NCI-H2171 (cell line): ENCODE results near the gene DNAJC11.
A peak's percentile ranks its signal among the peaks of the same experiment; 100 is the strongest.
"Not testable (repeated sequence)": the region's sequence is repeated elsewhere in the genome, so short reads cannot be mapped to it uniquely, and the experiment has no call there.

ENCODE experiments used
- DNase-seq: peaks from one replicate; lab custom pipeline; 2025; lab: John Stamatoyannopoulos, UW

Gene DNAJC11

DNA sequence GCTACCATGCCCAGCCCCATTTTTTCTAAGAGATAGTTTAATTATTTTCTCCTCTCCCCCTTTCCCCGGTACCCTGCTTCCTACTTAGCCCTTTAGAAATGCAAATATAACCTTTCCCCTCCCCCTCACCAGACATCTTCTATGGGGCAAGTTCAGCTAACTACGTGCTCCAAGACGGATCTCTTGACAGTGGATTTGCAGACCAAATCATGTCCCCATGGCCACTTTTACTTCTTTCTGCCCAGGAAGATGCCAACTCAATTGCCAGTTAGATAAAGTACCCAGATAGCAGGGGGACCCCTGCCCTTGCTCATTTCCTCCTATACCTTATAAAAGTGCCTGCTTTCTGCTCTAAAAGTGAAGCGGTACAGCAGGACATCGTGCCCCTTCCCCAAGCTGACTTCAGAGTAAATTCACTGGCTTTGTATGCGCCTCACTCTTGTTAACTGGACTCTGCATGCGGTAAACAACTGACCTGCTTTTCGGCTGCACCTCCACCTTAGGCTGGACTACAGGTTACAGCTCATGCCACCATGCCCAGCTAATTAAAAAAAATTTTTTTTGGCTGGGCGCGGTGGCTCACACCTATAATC lies 7.4 kb downstream of the DNAJC11 start:
- no peak for DNase-seq

DNA sequence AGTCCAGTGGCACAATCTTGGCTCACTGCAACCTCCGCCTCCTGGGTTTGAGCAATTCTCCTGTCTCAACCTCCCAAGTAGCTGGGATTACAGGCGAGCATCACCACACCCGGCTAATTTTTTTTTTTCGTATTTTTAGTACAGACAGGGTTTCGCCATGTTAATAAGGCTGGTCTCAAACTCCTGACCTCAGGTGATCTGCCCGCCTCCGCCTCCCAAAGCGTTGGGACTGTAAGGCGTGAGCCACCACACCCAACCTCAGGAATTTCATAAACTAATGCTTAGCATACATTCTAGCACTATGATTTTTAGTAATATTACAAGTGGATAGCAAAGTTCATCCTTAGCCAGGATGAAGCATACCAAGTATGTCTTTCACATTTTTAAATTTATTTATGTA lies 8.7 kb downstream of the DNAJC11 start:
- no peak for DNase-seq

- no peak for DNase-seq
Measured at GRCh38 chr1:6691507-6691906, 10.1 kb downstream of the DNAJC11 start.

GRCh38 chr1:6690186-6690585 lies 11.4 kb downstream of the DNAJC11 start:
- no peak for DNase-seq

DNA sequence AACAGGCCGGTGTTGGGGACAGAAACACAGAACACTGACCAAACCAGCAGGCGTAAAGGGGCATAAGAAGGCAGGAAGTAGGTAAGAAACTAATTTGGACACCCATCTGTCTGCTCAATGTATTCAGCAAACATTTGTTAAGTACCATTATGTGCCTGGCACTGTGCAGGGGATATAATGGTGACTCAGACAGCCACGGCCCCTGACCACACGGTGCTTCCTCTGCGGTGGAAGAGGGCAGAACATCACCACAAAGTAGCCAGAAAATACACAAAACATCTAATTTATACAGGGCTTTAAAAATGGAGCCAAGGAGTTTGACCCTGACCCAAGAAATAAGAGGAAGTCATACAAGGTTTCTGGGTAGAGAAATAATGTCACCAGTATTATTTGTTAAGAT lies 12.9 kb downstream of the DNAJC11 start:
- no peak for DNase-seq

GRCh38 chr1:6688001-6688400 lies 13.6 kb downstream of the DNAJC11 start:
- DNase-seq = no peak

GRCh38 chr1:6686294-6686693 lies 15.3 kb downstream of the DNAJC11 start:
- no peak for DNase-seq

DNA sequence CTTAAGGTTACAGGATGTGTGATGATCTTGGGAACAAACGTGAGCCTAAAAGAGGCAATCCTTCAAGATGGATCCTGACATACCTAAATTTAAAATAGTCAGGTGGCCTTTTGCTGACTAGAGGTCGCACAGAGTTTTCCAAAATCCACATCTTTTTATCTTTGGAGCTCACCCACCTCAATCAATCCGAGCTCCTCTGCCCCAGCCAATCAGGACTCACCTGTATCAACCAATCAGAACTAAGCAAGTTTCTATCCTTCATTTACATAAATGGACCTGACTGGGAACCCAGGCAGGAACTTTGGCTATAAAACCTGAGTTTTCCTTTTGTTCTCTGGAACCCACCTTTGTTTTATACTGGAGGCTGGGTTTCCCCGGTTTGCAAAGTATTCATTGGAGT lies 16.2 kb downstream of the DNAJC11 start:
- DNase-seq = no peak

GRCh38 chr1:6683434-6683833 lies 18.2 kb downstream of the DNAJC11 start:
- no peak for DNase-seq

DNA sequence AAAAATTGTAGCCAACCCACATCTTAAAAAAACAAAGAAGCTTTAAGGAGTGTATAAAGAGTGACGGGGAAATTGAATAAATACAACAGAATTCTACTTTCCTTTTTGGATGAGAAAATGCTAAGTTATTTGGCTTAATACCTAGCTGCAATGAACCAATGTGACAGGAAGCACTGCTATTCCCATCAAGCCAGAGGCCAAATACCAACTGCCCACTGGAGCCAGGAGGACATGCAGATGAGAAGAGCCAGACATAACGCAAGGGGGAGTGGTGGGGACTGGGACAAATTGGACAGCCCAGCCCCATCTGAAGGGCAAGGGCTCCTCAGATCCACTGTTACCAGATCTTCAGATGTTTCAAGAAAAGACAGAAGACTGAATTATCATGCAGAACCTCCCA lies 25.7 kb downstream of the DNAJC11 start:
- no peak for DNase-seq

GRCh38 chr1:6674771-6675170 lies 26.8 kb downstream of the DNAJC11 start:
- DNase-seq = peak; percentile 77

DNA sequence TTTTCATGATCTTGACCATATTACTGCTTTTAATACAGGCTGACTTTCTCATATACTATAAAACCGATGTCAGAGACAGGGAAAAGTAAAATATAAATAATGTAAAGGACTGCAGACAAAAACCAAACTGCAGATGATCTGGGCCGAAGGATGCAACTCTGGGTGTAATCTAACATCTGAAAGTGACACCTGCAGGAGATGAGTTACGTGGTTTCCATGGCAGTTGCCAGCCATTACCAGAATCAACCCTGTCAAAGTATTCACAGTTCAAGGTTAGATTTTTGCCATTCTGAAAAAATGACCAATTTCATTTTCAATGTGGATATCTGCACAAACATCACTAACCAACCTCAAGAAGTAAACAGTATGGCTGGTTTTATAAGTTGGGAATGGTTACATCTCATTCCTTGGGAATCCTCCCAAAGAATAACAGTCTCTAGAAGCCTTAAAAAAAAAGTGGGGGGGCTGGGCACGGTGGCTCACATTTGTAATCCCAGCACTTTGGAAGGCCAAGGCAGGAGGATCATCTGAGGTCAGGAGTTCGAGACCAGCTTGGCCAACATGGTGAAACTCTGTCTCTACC lies 27.7 kb downstream of the DNAJC11 start:
- DNase-seq = no peak

GRCh38 chr1:6672558-6672957 lies 29.1 kb downstream of the DNAJC11 start:
- DNase-seq = no peak

GRCh38 chr1:6668503-6668902 lies 33.1 kb downstream of the DNAJC11 start:
- DNase-seq = no peak

DNA sequence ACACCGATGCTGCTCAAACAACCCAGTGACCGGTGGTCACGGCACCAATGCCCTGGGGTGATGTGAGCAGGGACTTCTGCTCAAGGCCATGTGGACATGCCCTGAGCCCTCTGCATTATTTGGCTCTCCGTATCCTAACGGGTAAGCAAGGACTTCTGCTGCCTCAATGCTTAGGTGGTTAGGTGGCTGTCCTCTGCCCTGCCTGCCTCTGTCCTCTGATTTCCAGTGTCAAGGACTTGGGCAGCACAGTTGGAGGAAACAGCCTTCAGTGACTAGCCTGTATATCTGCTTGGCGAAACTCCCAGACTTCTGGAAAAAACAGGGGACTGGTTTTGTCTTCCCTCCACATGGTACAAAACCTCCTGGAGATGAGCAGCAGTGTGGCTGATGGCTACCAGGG lies 34.5 kb downstream of the DNAJC11 start:
- no peak for DNase-seq

- no peak for DNase-seq
Measured at GRCh38 chr1:6666696-6667095, 34.9 kb downstream of the DNAJC11 start.

DNA sequence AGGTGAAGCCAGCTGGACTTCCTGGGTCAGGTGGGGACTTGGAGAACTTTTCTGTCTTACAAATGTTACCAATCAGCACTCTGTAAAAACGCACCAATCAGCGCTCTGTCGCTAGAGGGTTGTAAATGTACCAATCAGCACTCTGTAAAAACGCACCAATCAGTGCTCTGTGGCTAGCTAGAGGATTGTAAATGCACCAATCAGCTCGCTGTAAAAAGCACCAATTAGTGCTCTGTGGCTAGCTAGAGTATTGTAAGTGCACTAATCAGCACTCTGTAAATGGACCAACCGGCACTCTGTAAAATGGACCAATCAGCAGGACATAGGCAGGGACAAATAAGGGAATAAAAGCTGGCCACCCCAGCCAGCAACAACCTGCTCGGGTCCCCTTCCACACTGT lies 39.1 kb downstream of the DNAJC11 start:
- DNase-seq = not testable (repeated sequence)

GRCh38 chr1:6660415-6661049 lies 41.1 kb downstream of the DNAJC11 start:
- no peak for DNase-seq

- DNase-seq = no peak
Measured at GRCh38 chr1:6658359-6659060, 43.1 kb downstream of the DNAJC11 start.

DNA sequence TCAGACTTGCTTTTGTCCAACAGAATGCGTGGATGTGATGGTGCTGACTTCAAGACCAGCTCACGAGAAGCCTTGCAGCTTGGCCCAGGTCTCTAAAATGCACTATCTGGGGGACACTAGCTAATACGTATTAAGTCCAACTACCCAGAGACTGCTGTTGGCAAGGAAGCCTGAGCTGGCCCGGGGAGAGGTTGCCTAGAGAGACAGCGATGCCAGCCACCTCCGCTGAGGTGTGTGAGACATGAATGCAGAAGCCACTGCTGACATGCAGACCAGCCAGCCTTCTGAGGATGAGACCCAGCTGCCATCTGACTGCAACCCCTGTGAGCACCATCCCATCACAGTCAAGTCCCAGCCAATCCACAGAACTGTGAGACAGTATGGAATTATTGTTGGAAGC lies 44.5 kb downstream of the DNAJC11 start:
- no peak for DNase-seq

DNA sequence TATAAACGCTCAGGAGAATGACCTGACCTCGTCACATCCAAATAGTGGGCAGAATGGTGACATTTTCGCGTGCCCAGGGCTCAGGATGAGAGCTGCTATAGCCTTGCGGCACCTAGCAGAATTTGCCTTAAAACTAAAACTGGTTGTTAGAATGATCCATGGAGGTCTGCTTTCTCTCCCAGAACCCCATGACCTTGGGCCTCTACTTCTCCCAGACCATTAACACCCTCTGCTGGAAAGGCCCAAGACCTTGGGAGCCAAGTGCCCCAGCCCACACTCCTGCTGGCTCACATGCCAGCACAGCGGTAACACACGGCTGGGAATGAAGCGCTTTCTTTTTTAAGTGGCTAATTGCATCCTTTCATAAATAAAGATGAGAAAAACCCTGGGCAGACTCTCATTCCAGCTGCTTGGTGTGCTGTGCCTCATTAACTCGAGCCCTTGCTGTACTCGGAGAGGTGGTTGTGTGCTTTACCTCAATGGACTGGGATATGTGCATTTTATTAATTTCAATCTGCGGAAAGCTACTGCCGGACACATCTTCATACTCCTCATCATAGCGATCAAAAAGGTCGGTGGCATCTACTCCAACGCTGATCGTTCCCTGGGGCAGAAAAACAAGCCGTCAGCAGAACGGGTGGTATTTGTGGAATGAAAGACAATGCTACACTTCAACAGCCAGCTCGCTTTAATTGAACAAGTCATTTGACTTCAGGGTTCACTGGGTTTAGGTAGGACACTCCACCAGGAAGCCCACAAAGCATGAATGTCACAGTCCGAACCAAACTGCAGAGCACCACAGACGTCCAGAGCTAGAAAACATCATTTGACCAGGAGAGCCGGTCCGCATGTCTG lies 48.0 kb downstream of the DNAJC11 start:
- no peak for DNase-seq

DNA sequence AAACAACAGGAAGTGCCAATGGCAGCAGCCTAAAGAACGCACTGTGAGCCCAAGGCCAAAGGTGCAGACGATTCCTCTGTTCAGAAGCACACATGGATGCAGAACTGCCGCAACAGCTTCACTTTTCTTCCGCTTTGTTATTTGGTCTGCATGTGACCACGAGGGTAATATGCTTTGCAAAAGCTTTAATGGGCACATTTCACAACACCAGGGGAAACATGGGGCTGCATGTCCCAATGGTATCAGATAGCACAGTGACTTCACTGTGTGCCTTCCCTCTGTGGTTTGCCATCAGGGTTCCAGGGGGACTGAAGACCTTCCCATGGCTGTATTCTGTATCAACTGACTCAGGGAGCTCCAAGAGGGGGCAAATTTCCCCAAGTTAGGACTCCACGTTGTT lies 48.6 kb downstream of the DNAJC11 start:
- no peak for DNase-seq
